NCI-H2196 (cell line): ENCODE results near the gene SUOX.
"Not testable (repeated sequence)": the region's sequence is repeated elsewhere in the genome, so short reads cannot be mapped to it uniquely, and the experiment has no call there.

Experiments used
- DNase-seq: peaks from one replicate; lab custom pipeline; 2025; ENCODE audit not compliant: unreplicated experiment; lab: John Stamatoyannopoulos, UW

SUOX gene

GRCh38 chr12:55996715-55997534, at the start of gene SUOX:
Gene SUOX (plus strand): TSS chr12:55997276. CDS start chr12:56002222, 4,946 bp downstream.
- peak; percentile 93 for DNase-seq

- DNase-seq = no peak
Observed at GRCh38 chr12:55955344-55955743, 41.7 kb upstream of the SUOX start.

DNA sequence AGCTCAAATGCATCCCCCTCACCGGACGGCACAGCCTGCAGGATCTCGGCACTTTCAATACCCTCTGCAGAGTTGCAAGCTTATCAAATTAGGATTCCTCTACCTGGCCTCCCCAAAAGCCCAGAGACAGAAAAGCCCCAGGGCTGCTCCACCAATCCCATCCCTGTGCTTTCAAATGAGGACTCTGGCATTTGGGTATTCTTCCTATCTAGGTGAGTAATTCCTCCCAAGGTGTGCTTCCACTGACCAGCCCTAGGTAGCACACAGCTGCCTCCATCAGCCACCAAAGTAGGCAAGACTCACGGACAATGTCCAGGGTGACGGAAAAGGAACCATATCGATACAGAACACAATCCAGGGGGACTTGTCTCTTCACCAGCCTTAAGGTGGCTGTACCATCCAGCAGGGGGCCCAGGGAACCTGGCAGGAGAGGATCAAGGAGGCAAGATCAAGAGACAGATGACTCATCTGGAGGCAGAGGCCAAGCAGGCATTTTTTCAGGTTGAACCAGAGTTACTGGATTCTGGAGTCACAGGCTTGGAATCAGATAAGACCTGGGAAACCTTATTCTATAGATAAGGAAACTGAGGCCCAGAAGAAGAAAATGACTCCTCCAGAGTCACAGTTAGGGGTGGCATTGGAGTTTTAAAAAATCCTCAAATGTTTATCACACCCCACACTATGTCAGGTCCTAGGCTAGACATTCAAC, 41.1 kb upstream of the SUOX start:
- DNase-seq = peak; percentile 14

DNA sequence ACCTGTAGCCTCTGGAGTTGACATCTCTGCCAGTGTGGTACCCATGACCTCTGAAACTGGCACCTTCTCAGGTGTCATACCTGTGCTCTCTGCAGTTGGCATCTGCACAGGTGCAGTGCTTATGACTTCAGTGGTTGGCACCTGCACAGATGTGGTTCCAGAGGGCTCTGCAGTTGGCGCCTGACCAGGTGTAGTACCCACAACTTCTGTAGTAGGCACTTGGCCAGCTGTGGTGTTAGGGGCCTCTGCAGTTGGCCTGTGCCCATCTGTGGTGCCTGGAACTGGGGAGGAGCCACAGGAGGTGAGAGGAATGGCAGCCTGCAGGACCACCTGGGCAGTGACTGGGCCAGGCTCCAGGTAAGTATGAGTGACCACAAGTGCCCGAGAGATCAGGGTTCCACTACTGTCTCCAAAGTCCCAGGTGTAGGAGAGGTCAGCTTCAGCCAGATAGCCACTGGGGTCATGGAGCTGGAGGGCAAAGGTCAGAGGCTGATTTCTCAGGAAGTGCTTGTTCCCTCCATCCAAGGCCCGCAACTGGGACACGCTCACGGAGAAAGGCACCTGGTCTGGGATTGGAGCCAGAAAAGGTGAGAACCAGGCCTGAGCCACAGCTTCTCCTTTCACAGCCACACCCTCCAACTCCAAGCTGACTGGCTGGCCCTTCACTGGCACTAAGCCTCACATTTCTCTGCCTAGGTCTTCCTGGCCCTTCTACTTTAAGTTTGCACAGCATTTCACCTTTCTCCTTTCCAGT, 39.8 kb upstream of the SUOX start:
- peak; percentile 74 for DNase-seq

DNA sequence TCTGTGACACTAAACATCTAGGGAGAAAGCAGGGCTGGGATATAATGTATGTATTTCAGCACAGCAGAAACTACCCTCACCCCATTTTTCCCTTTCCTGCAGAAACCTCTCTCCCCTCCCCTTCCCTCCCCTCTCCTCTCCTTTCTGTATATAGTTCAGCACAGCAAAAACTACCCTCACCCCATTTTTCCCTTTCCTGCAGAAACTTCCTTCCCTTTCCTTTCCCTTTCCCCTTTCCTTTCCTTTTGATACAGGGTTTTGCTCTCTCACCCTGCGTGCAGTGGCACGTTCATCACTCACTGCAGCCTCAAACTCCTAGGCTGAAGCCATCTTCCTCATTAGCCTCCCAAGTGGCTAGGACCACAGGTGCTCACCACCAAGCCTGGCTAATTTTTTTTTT, 33.3 kb upstream of the SUOX start:
- no peak for DNase-seq

- DNase-seq = no peak
Observed at GRCh38 chr12:55965240-55965639, 31.8 kb upstream of the SUOX start.

GRCh38 chr12:55965941-55966407, 31.1 kb upstream of the SUOX start, which contains the start of gene PMEL:
Gene PMEL (minus strand): TSS chr12:55966042. CDS start chr12:55966011, 31 bp downstream.
- no peak for DNase-seq

- DNase-seq = peak; percentile 87
Observed at GRCh38 chr12:55966408-55967281, 30.4 kb upstream of the SUOX start, which contains the start of gene CDK2. Gene CDK2 (plus strand): TSS chr12:55966830. CDS start chr12:55967009, 179 bp downstream.

DNA sequence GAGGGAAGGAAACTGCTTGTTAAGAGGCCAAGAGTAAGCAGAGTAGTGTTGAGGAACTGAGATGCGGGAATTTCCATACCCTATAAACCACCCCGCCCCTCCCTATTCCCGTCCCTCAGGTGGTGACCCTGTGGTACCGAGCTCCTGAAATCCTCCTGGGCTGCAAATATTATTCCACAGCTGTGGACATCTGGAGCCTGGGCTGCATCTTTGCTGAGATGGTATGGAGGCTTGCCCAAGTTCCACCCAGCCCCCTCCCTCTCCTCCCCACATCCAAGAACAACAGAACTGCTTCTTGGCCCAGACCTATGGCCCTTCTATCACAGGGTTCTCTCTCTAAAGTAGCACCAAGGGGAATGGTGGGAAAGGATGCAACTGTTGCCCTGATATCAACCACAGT, 27.7 kb upstream of the SUOX start:
- no peak for DNase-seq

- no peak for DNase-seq
Observed at GRCh38 chr12:55970775-55971174, 26.3 kb upstream of the SUOX start.

GRCh38 chr12:55972042-55972441, 25.0 kb upstream of the SUOX start:
- DNase-seq = no peak

- DNase-seq = no peak
Observed at GRCh38 chr12:55972456-55972855, 24.6 kb upstream of the SUOX start.

DNA sequence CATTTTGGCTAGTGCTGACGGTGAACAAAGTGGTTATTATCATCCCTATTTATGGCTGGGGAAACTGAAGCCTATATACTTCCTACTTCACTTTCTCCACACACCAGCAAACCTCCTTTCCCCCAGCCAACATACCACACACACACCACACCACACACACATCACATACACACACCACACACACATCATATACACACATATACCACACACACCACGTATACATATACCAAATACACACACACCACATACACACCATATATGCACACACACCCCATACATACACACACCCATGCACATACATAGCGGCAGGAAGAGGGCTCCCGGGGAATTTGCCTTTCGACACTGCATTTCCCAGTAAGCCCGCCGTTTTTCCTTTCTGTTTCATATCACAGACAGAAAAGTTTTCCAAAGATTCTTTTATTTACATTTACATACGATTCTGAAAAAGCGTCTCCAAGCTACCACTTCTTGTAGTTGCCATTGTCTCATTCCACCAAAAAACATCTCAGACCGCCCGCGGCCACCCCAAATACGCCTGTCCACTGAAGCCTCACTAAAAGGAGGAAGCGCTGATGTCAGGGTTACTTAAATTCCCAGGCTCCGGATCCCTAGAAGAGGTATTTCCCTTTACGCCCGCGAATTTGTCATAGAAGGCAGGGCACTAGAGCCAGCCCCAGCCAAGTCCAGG, 24.0 kb upstream of the SUOX start:
- no peak for DNase-seq

GRCh38 chr12:55973599-55974307, 23.3 kb upstream of the SUOX start, which contains the start of gene RAB5B:
Gene RAB5B (plus strand): TSS chr12:55974078. CDS start chr12:55986961, 12,883 bp downstream.
- DNase-seq = peak; percentile 100

GRCh38 chr12:55974308-55974730, 22.8 kb upstream of the SUOX start:
- DNase-seq = peak; percentile 36

DNA sequence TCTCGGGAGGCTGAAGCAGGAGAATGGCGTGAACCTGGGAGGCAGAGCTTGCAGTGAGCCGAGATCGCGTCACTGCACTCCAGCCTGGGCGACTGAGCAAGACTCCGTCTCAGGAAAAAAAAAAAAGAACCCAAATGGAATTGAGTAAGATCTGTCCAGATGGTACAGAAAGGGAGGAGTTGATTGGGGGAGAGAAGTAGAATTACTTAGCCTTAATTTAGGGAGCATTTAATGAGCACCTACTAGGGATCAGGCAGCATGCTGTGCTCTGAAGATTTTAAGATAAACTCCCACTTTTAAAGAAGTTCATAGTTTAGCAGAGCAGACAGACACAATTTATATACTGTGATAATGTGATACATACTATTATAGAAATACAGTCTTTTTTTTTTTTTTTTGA, 18.7 kb upstream of the SUOX start:
- no peak for DNase-seq

GRCh38 chr12:55979069-55979468, 18.0 kb upstream of the SUOX start:
- DNase-seq = no peak

DNA sequence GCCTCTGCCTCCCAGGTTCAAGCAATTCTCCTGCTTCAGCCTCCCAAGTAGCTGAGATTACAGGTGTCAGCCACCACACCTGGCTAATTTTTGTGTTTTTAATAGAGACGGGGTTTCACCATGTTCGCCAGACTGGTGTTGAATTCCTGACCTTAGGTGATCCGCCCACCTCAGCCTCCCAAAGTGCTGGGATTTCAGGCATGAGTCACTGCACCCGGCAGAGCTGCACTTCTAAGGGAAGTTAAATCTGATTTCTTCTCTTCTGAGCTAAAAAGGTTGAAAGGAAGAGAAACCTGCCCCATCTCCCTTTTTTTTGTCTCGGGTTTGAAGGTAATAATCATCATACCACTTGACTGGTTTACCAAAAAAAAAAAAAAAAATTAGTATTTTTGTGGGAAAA, 15.2 kb upstream of the SUOX start:
- not testable (repeated sequence) for DNase-seq
